ENCODE measurements around the gene PPP1R1C. TPM values are rescaled to one million over a fixed set of nuclear protein-coding genes. Genes with fewer than 3 reads are reported as not detected.

The PPP1R1C gene
- total and polyA plus RNA-seq, 10 donors, result 0.24 to 0.48 (median 0.32) TPM; not detected in 5

DNA sequence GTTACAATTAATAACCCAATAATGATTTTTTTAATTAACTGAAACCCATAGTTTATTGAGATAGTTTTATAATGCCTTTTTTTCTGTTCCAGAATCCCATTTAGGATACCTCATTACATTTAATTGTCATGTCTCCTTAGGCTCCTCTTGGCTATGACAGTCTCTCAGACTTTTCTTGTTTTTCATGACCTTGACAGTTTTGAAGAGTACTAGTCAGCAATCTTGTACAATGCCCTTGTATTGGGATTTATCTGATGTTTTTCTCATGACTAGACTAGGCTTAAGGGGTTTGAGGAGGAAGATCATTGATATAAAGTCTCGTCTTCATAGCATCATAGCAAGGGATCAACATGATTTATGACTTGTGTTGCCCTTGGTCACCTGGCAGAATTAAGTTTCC, 72.4 kb downstream of the PPP1R1C start:
- TF ChIP-seq, protein P1, sequence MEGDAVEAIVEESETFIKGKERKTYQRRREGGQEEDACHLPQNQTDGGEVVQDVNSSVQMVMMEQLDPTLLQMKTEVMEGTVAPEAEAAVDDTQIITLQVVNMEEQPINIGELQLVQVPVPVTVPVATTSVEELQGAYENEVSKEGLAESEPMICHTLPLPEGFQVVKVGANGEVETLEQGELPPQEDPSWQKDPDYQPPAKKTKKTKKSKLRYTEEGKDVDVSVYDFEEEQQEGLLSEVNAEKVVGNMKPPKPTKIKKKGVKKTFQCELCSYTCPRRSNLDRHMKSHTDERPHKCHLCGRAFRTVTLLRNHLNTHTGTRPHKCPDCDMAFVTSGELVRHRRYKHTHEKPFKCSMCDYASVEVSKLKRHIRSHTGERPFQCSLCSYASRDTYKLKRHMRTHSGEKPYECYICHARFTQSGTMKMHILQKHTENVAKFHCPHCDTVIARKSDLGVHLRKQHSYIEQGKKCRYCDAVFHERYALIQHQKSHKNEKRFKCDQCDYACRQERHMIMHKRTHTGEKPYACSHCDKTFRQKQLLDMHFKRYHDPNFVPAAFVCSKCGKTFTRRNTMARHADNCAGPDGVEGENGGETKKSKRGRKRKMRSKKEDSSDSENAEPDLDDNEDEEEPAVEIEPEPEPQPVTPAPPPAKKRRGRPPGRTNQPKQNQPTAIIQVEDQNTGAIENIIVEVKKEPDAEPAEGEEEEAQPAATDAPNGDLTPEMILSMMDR (IDR thresholded peaks at IDR 0.05 in 8 of 11, conservative IDR thresholded peaks at IDR 0.05 in 3 of 11), result no peak
- TF ChIP-seq POLR2A (IDR thresholded peaks at IDR 0.05), result no peak

GRCh38 chr2:182061739-182062138, 76.1 kb downstream of the PPP1R1C start:
- no peak for DNase-seq
- intact Hi-C loops (cut with DNase I; ENCODE audit: low total_unique reads), result no loop called here
- Histone ChIP-seq H3K9me3 (no peaks in the 10 kb centered on the region), H3K27ac (no peak overlapping the region), H3K4me3 (no peak overlapping the region), H3K36me3 (no peaks in the 10 kb centered on the region), H3K4me1 (no peaks in the 10 kb centered on the region), H3K27me3 (replicated peaks in 1 of 7) (no peaks in the 10 kb centered on the region)
- 63 to 86% (median 80%) methylated on average over 1 of the region's 1 CpG for WGBS, 5 donors
- TF ChIP-seq POLR2AphosphoS5 (IDR thresholded peaks at IDR 0.05) (no peak), POLR2A (IDR thresholded peaks at IDR 0.05) (no peak)
- TF ChIP-seq, protein P1 (IDR thresholded peaks at IDR 0.05 in 8 of 11, conservative IDR thresholded peaks at IDR 0.05 in 3 of 11), result no peak

More for the DNA sequence above, 72.4 kb downstream of the PPP1R1C start:
- Histone ChIP-seq H3K4me1 (no peaks in the 10 kb centered on the region), H3K4me3 (no peak overlapping the region), H3K27me3 (replicated peaks in 1 of 7) (no peaks in the 10 kb centered on the region), H3K9me3 (no peaks in the 10 kb centered on the region), H3K27ac (no peak overlapping the region), H3K36me3 (no peaks in the 10 kb centered on the region)
- no peak for DNase-seq
- intact Hi-C loops (cut with DNase I; ENCODE audit: low total_unique reads), result no loop called here
- 65 to 95% (median 79%) methylated on average over 1 of the region's 1 CpG for WGBS, 5 donors

- Histone ChIP-seq H3K9me3 (no peaks in the 10 kb centered on the region), H3K27ac (no peak overlapping the region), H3K27me3 (replicated peaks in 1 of 7) (no peaks in the 10 kb centered on the region), H3K36me3 (no peaks in the 10 kb centered on the region), H3K4me3 (no peak overlapping the region), H3K4me1 (no peaks in the 10 kb centered on the region)
- WGBS, 5 donors, result 74 to 87% (median 80%) methylated on average over 3 of the region's 3 CpGs
- DNase-seq, result no peak
- intact Hi-C loops (cut with DNase I; ENCODE audit: low total_unique reads), result no loop called here
- no peak for TF ChIP-seq POLR2AphosphoS5 (IDR thresholded peaks at IDR 0.05)
- TF ChIP-seq, protein P1 (IDR thresholded peaks at IDR 0.05 in 8 of 11, conservative IDR thresholded peaks at IDR 0.05 in 3 of 11), result no peak
- TF ChIP-seq POLR2A (IDR thresholded peaks at IDR 0.05), result no peak
Measured at GRCh38 chr2:182062329-182062972, 76.8 kb downstream of the PPP1R1C start.

DNA sequence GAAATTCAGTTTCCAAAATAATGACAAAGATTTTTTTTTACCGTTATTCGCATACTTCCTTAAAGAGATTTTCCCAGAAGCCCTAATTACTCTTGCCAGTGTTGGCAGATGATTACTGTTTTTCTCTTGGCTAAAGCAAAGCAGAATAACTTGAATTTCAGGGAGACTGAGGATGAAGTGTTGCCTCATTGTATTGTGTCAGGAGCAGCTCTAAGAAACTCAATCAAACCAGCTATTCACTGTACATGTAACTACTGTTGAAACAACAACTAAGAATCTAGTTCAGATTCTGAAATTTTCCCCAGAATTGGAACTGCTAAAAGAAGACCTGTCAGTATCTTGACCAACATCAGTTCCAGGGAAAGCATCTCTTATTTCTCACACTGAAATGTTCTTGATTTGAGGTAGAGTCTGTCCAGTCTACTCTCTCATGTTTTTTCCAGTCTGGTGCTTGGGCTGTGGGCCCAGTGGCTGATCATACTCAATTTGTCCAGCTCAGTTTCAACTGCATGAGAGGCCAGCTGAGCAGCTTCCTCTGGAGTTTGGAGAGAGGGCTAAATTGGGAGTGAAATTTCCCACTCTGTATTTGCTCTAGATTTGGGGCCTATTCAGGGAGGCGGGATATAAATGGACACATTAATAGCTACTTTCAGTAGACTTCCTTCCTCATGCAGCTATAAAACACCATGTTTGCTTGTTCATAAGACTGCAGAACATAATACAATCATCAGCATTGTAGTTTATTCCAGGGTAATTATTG, 78.5 kb downstream of the PPP1R1C start:
- no peaks in the 10 kb centered on the region for H3K9me3 ChIP-seq
- DNase-seq, result no peak
- no peaks in the 10 kb centered on the region for H3K36me3 ChIP-seq
- H3K27me3 ChIP-seq (replicated peaks in 1 of 7), result no peaks in the 10 kb centered on the region
- H3K27ac ChIP-seq, result no peak overlapping the region
- TF ChIP-seq, protein P1 (IDR thresholded peaks at IDR 0.05 in 8 of 11, conservative IDR thresholded peaks at IDR 0.05 in 3 of 11), result no peak
- TF ChIP-seq POLR2A (IDR thresholded peaks at IDR 0.05) (no peak), POLR2AphosphoS5 (IDR thresholded peaks at IDR 0.05) (no peak)
- 74 to 85% (median 80%) methylated on average over 3 of the region's 3 CpGs for WGBS, 5 donors
- H3K4me1 ChIP-seq, result no peaks in the 10 kb centered on the region
- intact Hi-C loops (cut with DNase I; ENCODE audit: low total_unique reads), result no loop called here
- no peak overlapping the region for H3K4me3 ChIP-seq

All from spleen (tissue), 11 donors.